HG03378 (cell line): ENCODE results near the gene FXYD5.
"Not testable (repeated sequence)": the region's sequence is repeated elsewhere in the genome, so short reads cannot be mapped to it uniquely, and the experiment has no call there.

Experiments used
- ATAC-seq: cut with Tn5 transposase; IDR thresholded peaks from one replicate; pipeline ENCODE4 v1.9.1; 2021; ENCODE audit warnings: mild to moderate bottlenecking, moderate library complexity; ENCODE audit not compliant: unreplicated experiment

The FXYD5 gene

GRCh38 chr19:35177377-35178274 is 23.1 kb downstream of the FXYD5 start:
- no peak for ATAC-seq

GRCh38 chr19:35178701-35179100 is 24.2 kb downstream of the FXYD5 start:
- no peak for ATAC-seq

- no peak for ATAC-seq
These were observed 25.3 kb downstream of the FXYD5 start for GRCh38 chr19:35179830-35180229.

GRCh38 chr19:35181387-35181786 is 26.9 kb downstream of the FXYD5 start:
- no peak for ATAC-seq

GRCh38 chr19:35184267-35184666 is 29.7 kb downstream of the FXYD5 start:
- ATAC-seq = no peak

- no peak for ATAC-seq
These were observed 30.3 kb downstream of the FXYD5 start for GRCh38 chr19:35184884-35185283.

GRCh38 chr19:35194012-35194984 is 39.8 kb downstream of the FXYD5 start:
- no peak for ATAC-seq

- ATAC-seq = no peak
These were observed 41.3 kb downstream of the FXYD5 start for GRCh38 chr19:35195830-35196229.

- not testable (repeated sequence) for ATAC-seq
These were observed 42.3 kb downstream of the FXYD5 start for GRCh38 chr19:35196861-35197260.

- no peak for ATAC-seq
These were observed 44.9 kb downstream of the FXYD5 start for GRCh38 chr19:35199481-35199880.

GRCh38 chr19:35202722-35203688 is 48.5 kb downstream of the FXYD5 start:
- ATAC-seq = no peak

GRCh38 chr19:35204799-35205732 is 50.5 kb downstream of the FXYD5 start:
- ATAC-seq = no peak

GRCh38 chr19:35205733-35206323 is 51.3 kb downstream of the FXYD5 start:
- ATAC-seq = no peak

- no peak for ATAC-seq
These were observed 51.8 kb downstream of the FXYD5 start for GRCh38 chr19:35206379-35206778.

GRCh38 chr19:35206855-35207254 is 52.3 kb downstream of the FXYD5 start:
- no peak for ATAC-seq

GRCh38 chr19:35207391-35207871 is 52.9 kb downstream of the FXYD5 start:
- ATAC-seq = no peak

- ATAC-seq = no peak
These were observed 53.6 kb downstream of the FXYD5 start for GRCh38 chr19:35208121-35208520.

GRCh38 chr19:35209646-35210045 is 55.1 kb downstream of the FXYD5 start:
- ATAC-seq = no peak
